ENCODE results near the gene SAFB2. TPM values are rescaled to one million over a fixed set of nuclear protein-coding genes. Genes with fewer than 3 reads are reported as not detected.

The SAFB2 gene
- polyA plus RNA-seq, 2 of the 4 experiments (the other 2 are of a cell fraction), result 33.2 to 51.2 TPM

GRCh38 chr19:5558101-5558621, 64.4 kb downstream of the SAFB2 start:
- no peak overlapping the region for H3K4me3 ChIP-seq
- POLR2A ChIA-PET, result no interaction called here
- ATAC-seq (no peak), FAIRE-seq (no peak), DNase-seq (ENCODE audit: low read depth in 1 of 2, low spot score in 1 of 2) (no peak)
- CTCF ChIA-PET, result interaction anchor here (0.6 to 1.6 kb wide), 5 partner anchors 11 to 1216 kb away, joined by 3 read pairs; no protein-coding TSS in a partner anchor
- peaks cover 5% of the 10 kb centered on the region; the same call in 2 of the 3 replicates for H3K9me3 ChIP-seq
- no peak overlapping the region for H3K27ac ChIP-seq
- no peak for TF ChIP-seq CHD2 (IDR thresholded peaks at IDR 0.05; ENCODE audit: low read length, partially characterized antibody)
- no peak for TF ChIP-seq RNF2 (IDR thresholded peaks at IDR 0.05; ENCODE audit: borderline replicate concordance, low read depth)
- no peak for TF ChIP-seq NR3C1 (IDR thresholded peaks at IDR 0.05)
- TF ChIP-seq HEYL (CRISPR knock-in tag; IDR thresholded peaks at IDR 0.05), result no peak
- TF ChIP-seq BCL3 (IDR thresholded peaks at IDR 0.05), result no peak
- H3K4me1 ChIP-seq, result no peaks in the 10 kb centered on the region
- 54% methylated on average over 2 of the region's 2 CpGs for WGBS (ENCODE audit: missing lambda C conversion rate)
- no peak overlapping the region for H3K4me2 ChIP-seq

- Histone ChIP-seq H3K27ac (no peak overlapping the region), H3K4me3 (no peak overlapping the region), H3K4me1 (no peaks in the 10 kb centered on the region), H3K4me2 (no peak overlapping the region), H3K9me3 (peaks cover 5% of the 10 kb centered on the region; the same call in 2 of the 3 replicates)
- ChIA-PET CTCF (interaction anchor here (0.6 to 1.6 kb wide), 4 partner anchors 11 to 1217 kb away, joined by 3 read pairs; no protein-coding TSS in a partner anchor), POLR2A (no interaction called here)
- no peak for DNase-seq (ENCODE audit: low read depth in 1 of 2, low spot score in 1 of 2)
- ATAC-seq, result no peak
- WGBS (ENCODE audit: missing lambda C conversion rate), result 80% methylated on average over 8 of the region's 13 CpGs
- TF ChIP-seq JUN (IDR thresholded peaks at IDR 0.05) (no peak), EHMT2 (IDR thresholded peaks at IDR 0.05; ENCODE audit: low read depth) (no peak), GATA3 (IDR thresholded peaks at IDR 0.05; ENCODE audit: borderline replicate concordance) (no peak), ESRRA (IDR thresholded peaks at IDR 0.05; ENCODE audit: borderline replicate concordance, low read length) (no peak), HOXB13 (CRISPR knock-in tag; IDR thresholded peaks at IDR 0.05; ENCODE audit: low read depth) (no peak), ZNF302 (CRISPR knock-in tag; IDR thresholded peaks at IDR 0.05) (no peak), RNF2 (IDR thresholded peaks at IDR 0.05; ENCODE audit: borderline replicate concordance, low read depth) (no peak), TP53 (CRISPR knock-in tag; IDR thresholded peaks at IDR 0.05) (no peak), RCOR1 (IDR thresholded peaks at IDR 0.05; ENCODE audit: low read depth, low read length) (no peak), NPAS2 (CRISPR knock-in tag; IDR thresholded peaks at IDR 0.05; ENCODE audit: borderline replicate concordance) (no peak), FOXS1 (CRISPR knock-in tag; IDR thresholded peaks at IDR 0.05) (no peak)
- FAIRE-seq, result no peak
Observed at GRCh38 chr19:5557691-5558090, 64.9 kb downstream of the SAFB2 start.

GRCh38 chr19:5554828-5555227, 67.7 kb downstream of the SAFB2 start:
- Histone ChIP-seq H3K9me3 (no peaks in the 10 kb centered on the region), H3K4me1 (no peaks in the 10 kb centered on the region), H3K4me3 (no peak overlapping the region), H3K27ac (no peak overlapping the region), H3K4me2 (no peak overlapping the region)
- ChIA-PET CTCF (no interaction called here), POLR2A (no interaction called here)
- FAIRE-seq (no peak), ATAC-seq (no peak), DNase-seq (ENCODE audit: low read depth in 1 of 2, low spot score in 1 of 2) (no peak)
- 57% methylated on average over 5 of the region's 5 CpGs for WGBS (ENCODE audit: missing lambda C conversion rate)
- TF ChIP-seq HOXA7 (CRISPR knock-in tag; IDR thresholded peaks at IDR 0.05), result no peak
- TF ChIP-seq SMC3 (IDR thresholded peaks at IDR 0.05), result no peak
- TF ChIP-seq CEBPB (IDR thresholded peaks at IDR 0.05), result no peak
- TF ChIP-seq CBX8 (IDR thresholded peaks at IDR 0.05), result no peak
- no peak for TF ChIP-seq POLR2AphosphoS2 (conservative IDR thresholded peaks at IDR 0.05; ENCODE audit: low read length)
- no peak for TF ChIP-seq CHD4 (IDR thresholded peaks at IDR 0.05; ENCODE audit: borderline replicate concordance)
- no peak for TF ChIP-seq PHF8 (IDR thresholded peaks at IDR 0.05; ENCODE audit: borderline replicate concordance, low read depth)
- TF ChIP-seq RARB (CRISPR knock-in tag; IDR thresholded peaks at IDR 0.05), result no peak
- TF ChIP-seq TP53 (CRISPR knock-in tag; IDR thresholded peaks at IDR 0.05), result no peak
- TF ChIP-seq ESRRA (IDR thresholded peaks at IDR 0.05; ENCODE audit: borderline replicate concordance, low read length), result no peak
- no peak for TF ChIP-seq PBX3 (IDR thresholded peaks at IDR 0.05)
- no peak for TF ChIP-seq USF2 (IDR thresholded peaks at IDR 0.05)
- no peak for TF ChIP-seq JUN (IDR thresholded peaks at IDR 0.05)

All from A549 (cell line).